HG03457 (cell line): ENCODE results near the gene PSRC1.

Experiments used
- ATAC-seq: cut with Tn5 transposase; IDR thresholded peaks from one replicate; pipeline ENCODE4 v1.9.1; 2021; ENCODE audit warnings: moderate number of reproducible peaks; ENCODE audit not compliant: unreplicated experiment

Gene PSRC1

DNA sequence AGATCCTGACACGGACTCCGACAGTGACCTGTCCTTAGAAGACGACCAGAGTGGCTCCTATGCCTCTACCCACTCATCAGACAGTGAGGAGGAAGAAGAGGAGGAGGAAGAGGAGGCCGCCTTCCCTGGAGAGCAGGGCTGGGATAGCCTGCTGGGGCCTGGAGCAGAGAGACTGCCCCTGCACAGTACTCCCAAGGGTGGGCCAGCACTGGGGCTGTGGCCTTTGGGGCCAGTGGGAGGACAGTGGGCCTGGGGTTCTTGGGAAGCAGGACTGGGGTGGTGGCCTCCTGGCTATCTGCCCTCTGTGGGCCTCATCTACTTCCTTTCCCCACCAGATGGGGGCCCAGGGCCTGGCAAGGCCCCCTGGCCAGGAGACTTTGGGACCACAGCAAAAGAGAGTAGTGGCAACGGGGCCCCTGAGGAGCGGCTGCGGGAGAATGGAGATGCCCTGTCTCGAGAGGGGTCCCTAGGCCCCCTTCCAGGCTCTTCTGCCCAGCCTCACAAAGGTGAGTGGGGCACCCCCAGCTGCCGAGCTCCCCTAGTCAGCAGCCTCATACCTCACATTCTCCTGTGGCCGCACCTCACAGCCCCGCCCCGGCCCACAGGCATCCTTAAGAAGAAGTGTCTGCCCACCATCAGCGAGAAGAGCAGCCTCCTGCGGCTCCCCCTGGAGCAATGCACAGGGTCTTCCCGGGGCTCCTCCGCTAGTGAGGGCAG lies 10.0 kb downstream of the PSRC1 start:
- ATAC-seq, result no peak

DNA sequence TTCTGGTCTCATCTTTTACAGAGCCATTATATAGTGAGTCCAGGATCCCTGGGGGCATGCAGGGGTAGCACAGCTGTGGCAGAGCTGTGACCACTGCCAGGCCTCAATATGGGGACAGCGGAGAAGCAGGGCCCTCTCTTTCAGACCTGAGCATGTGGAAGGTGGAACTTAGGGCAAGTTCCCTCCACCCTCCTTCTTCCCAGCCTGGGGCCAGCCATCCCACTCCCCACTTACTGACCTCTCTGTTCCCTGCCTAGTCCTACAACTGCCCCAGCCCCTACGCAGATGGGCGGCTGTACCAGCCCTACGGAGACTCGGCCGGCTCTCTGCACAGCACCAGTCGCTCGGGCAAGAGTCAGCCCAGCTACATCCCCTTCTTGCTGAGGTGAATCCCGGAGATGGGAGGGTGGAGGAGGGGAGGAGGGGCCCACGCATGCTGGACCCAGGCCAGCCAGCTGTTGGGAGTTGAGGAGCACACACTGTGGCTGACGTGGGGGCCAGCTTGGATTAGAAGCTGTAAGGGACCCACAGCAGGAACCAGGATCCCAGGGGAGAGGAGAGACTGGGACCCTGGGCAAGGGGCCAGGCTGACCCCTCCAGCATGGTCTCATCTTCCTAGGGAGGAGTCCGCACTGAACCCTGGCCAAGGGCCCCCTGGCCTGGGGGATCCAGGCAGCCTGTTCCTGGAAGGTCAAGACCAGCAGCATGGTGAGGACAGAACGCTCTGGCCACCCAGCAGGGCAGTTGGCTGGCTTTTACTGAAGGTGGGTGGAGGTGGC lies 10.7 kb downstream of the PSRC1 start:
- ATAC-seq, result no peak

DNA sequence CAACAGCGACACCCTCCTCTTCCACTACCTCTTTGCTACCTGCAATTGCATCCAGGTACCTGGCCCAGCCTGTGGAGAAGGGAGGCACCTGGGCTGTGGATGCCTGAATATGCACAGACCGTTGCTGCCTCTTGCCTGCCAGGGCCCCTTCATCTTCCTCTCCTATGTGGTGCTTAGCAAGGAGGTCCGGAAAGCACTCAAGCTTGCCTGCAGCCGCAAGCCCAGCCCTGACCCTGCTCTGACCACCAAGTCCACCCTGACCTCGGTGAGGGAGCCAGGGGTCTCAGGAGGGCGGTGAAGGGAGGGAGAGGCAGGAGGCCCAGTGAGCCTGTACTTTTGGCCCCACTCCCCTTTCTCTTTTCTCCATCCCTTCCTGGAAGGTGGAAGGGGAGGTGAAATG lies 11.5 kb downstream of the PSRC1 start:
- no peak for ATAC-seq

DNA sequence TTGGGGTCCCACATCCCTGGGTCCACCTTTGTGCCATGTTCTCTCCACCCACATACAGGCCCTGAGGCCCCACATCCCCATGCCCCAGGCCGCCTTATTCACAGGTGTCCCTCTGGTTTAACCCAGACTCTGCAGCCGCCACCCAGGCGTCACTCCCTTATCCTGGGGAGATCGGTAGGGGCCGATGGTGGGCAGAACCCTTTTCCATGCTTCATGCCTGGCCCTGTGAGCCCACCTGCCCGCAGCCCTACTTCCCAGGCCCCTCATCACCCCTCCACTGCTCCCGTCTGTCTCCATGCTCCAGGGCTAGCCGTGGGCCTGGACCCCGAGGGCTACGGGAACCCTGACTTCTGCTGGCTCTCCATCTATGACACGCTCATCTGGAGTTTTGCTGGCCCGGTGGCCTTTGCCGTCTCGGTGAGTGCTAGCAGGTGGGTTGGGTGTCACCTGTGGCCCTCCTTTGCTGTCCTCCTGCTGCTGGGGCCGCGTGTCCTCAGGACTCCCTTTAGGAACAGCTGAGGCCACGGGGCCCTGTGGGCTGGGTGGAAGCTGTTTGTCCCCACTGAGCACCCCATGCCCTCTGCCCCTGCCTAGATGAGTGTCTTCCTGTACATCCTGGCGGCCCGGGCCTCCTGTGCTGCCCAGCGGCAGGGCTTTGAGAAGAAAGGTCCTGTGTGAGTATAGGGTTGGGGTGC lies 12.2 kb downstream of the PSRC1 start:
- no peak for ATAC-seq

DNA sequence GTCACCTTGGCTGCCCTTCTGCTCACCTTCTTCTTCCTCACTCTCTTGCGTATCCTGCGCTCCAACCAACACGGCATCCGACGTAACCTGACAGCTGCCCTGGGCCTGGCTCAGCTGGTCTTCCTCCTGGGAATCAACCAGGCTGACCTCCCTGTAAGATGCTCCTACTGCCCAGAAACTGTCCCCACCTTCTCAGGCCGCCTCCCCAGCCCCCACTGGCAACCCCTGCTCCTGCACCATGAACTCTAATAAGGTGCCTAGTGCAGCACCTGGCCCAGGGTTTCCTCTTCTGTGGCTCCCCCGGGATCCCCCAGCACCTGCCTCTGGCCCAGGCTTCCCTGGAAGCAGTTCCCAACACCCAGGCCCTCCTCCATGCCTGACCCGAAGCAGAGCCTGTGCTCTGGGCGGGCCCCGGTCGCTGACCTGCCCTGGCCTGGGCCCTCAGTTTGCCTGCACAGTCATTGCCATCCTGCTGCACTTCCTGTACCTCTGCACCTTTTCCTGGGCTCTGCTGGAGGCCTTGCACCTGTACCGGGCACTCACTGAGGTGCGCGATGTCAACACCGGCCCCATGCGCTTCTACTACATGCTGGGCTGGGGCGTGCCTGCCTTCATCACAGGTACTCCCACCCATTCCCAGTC lies 12.8 kb downstream of the PSRC1 start:
- no peak for ATAC-seq

DNA sequence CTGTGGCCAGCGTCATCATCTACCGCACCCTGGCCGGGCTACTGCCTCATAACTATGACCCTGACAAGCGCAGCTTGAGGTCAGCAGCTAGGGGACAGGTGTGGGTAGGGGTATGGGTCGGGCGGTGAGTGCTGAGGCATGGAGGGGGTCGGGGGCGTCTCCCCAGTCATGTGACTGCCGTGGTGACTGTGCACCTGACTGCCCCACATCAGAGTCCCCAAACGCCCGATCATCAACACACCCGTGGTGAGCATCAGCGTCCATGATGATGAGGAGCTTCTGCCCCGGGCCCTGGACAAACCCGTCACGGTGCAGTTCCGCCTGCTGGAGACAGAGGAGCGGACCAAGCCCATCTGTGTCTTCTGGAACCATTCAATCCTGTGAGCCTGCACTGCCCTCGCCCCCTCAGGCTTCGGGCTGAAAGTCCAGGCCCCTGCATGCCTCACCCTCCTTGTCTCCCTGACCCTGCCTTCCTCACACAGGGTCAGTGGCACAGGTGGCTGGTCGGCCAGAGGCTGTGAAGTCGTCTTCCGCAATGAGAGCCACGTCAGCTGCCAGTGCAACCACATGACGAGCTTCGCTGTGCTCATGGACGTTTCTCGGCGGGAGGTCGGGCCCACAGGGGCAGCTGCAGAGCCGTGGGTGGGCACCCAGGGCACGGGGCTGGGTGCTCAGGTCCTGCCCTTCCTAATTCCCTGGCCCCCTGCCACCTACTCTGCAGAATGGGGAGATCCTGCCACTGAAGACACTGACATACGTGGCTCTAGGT lies 13.5 kb downstream of the PSRC1 start:
- no peak for ATAC-seq

DNA sequence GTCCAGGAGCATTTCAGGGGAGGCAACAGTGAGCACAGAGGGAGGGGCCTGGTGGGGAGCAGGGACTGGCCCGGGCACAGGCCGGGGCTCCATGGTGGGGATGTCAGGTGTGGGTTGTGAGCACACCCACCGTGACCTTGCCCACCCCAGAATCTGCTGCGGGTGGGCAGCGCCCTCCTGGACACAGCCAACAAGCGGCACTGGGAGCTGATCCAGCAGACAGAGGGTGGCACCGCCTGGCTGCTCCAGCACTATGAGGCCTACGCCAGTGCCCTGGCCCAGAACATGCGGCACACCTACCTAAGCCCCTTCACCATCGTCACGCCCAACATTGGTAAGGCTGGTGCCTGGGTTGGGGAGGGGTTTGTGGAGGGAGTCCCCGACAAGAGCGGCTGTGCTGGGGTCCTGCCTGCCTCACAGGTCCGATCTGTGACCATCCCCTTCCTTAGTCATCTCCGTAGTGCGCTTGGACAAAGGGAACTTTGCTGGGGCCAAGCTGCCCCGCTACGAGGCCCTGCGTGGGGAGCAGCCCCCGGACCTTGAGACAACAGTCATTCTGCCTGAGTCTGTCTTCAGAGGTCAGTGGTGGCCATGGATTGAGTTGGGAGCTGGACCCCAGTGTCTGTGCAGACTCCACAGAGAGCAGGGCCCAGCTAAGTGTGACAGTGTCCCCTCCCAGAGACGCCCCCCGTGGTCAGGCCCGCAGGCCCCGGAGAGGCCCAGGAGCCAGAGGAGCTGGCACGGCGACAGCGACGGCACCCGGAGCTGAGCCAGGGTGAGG lies 14.3 kb downstream of the PSRC1 start:
- no peak for ATAC-seq

DNA sequence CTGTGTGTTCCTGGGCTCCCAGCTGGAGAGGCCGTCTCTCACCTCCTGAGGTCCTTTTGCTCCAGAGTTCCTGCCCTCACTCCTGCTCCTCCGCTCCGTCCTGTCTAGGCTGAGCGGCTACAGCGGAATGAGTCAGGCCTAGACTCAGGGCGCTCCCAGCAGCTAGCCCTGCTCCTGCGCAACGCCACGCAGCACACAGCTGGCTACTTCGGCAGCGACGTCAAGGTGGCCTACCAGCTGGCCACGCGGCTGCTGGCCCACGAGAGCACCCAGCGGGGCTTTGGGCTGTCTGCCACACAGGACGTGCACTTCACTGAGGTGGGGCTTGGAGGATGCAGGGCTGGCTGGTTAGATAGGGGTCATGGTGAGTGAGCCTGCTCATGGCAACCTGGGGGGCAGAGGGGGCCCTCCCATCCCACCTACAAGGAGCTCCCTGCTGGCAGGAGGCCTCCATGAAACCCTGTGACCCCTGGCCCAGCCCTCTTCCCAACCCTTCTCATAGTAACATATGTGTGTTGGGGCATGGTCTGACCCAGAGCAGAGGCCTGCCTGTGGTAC lies 15.1 kb downstream of the PSRC1 start:
- ATAC-seq, result no peak

DNA sequence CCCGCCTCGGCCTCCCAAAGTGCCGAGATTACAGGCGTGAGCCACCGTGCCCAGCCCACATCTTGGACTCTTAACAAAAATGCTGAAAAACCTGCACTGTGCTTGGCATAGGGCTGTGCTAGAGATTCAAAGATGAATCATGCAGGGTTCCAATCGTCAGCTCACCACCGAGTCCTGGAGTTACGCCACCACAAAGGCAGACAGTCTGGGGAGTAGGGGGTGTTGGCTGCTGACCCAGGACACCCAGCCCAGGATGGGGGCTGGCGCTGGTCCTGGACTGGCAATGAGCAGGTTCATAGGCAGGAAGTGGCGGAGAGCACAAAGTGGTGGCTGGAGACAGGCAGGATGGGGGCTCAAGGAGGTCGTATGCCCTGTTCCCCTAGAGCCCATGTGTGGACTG lies 16.0 kb downstream of the PSRC1 start:
- ATAC-seq, result no peak

DNA sequence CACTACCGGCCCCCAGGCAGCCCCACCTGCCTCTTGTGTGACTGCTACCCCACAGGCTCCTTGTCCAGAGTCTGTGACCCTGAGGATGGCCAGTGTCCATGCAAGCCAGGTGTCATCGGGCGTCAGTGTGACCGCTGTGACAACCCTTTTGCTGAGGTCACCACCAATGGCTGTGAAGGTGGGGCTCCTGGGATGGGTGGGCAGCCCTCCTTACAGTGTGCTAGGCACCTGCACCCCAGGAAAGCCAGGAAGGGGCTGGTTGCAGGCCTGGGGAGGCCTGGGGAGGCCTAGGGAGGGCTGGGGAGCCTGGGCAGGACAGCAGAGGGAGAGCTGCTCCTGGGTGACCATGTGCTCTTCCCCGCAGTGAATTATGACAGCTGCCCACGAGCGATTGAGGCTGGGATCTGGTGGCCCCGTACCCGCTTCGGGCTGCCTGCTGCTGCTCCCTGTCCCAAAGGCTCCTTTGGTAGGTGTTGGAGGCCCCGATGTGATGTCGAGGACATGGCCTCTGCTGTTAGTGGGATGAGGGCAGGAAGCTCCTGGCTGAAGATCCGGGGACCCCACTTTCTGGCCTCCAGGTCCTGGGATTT lies 17.1 kb downstream of the PSRC1 start:
- ATAC-seq, result no peak

DNA sequence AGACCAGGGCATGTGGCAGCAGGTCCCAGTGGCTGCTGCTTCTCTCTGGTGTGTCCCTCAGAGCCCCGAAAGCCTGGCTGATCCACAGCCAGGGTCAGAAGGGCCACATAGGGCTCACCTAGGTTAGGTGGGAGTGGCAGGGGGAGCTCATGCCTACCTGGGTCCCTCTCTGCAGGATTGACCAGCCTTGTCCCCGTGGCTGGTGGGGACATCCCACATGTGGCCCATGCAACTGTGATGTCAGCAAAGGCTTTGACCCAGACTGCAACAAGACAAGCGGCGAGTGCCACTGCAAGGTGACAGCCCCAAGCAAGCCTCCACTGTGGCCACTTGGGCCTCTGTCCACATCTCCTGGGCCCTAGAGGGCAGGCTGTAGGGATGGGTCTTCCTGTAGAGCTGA lies 17.9 kb downstream of the PSRC1 start:
- ATAC-seq, result no peak

DNA sequence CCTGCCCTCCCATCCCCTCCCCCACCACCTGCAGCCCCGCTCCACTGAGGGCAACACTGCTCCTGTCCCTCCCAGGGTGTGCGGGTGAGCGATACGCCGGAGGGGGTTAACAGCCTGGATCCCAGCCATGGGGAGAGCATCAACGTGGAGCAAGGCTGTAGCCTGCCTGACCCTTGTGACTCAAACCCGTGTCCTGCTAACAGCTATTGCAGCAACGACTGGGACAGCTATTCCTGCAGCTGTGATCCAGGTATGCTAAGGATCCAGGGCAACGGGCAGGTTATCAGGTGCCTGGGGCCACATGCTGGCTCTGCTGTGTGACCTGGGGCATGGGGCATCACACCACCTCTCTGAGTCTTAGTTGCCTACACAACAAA lies 18.6 kb downstream of the PSRC1 start:
- no peak for ATAC-seq

DNA sequence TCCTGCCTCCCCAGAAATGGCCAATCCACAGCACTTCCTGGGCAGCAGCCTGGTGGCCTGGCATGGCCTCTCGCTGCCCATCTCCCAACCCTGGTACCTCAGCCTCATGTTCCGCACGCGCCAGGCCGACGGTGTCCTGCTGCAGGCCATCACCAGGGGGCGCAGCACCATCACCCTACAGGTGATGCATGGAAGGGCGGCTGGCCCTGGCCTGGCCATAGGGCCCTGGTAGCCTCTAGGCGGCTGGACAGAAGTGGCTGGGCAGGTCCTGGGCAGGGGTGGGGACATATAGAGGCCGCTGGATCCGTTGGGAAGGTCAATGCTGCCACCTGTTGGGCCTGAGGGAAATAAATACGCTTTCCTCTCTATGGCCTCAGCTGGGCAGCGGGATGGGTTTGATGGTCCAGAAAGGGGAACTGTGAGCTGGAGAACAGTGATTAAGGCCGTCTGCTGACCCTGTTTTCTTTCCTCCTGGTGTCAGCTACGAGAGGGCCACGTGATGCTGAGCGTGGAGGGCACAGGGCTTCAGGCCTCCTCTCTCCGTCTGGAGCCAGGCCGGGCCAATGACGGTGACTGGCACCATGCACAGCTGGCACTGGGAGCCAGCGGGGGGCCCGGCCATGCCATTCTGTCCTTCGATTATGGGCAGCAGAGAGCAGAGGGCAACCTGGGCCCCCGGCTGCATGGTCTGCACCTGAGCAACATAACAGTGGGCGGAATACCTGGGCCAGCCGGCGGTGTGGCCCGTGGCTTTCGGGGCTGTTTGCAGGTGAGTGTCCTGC lies 19.2 kb downstream of the PSRC1 start:
- ATAC-seq, result peak; percentile 58

DNA sequence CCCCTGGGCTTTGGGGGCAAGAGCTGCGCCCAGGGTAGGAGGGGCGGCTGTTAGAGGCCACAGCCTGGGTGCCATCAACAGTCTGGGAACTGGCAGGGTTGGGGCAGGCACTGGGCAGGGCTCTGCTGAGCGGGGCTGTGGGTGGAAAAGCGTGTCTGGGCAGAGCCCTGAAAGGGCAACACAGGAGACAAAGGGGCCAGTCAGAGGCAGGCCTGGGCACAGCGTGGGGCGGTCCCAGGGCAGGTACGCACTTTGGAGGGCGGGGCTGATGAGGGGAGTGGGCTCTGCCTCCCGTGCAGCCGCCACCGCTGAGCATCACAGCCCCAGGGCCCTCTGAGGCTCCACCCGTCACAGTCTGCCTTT lies 19.7 kb downstream of the PSRC1 start:
- no peak for ATAC-seq

DNA sequence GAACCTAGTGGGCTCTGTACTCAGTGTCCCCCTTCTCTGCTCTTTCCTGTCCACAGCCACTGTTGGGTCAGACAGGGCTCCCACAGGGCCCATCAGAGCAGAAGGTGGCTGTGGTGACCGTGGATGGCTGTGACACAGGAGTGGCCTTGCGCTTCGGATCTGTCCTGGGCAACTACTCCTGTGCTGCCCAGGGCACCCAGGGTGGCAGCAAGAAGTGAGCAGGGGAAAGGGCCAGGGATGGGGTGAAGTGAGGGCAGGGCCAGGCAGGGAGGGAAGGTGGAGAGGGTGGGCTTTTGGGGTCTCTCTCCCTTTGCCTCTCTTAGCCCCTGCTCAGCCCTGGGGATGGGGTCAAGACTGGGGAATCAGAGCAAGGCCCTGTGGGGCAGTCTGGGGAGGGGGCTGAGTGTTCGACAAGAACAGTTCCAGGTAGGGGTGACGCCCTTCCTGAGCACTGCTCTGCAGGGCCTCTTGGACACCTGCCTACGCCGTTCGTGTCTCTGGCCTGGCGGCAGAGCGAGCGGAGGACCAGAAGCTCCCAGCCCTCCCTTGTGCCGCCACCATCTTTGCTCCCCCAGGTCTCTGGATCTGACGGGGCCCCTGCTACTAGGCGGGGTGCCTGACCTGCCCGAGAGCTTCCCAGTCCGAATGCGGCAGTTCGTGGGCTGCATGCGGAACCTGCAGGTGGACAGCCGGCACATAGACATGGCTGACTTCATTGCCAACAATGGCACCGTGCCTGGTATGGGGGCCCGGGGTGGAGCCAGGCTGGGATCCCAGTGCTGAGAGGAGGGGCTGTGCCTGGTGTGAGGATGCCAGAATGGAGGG lies 20.5 kb downstream of the PSRC1 start:
- ATAC-seq, result no peak

DNA sequence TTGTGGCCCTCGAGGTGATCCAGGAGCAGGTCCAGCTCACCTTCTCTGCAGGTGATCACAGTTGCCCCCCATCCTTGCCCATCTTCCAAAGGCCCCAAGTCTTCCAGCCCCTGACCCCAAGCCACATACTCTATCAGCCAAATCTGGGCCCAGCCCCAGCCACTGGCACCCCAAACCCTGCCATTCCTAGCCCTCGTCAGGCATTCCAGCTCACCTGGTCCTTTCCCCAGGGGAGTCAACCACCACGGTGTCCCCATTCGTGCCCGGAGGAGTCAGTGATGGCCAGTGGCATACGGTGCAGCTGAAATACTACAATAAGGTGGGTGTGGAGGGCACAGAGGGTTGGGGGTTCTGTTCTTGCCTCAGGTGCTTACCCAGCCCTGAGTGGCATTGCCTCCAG lies 21.4 kb downstream of the PSRC1 start:
- no peak for ATAC-seq

DNA sequence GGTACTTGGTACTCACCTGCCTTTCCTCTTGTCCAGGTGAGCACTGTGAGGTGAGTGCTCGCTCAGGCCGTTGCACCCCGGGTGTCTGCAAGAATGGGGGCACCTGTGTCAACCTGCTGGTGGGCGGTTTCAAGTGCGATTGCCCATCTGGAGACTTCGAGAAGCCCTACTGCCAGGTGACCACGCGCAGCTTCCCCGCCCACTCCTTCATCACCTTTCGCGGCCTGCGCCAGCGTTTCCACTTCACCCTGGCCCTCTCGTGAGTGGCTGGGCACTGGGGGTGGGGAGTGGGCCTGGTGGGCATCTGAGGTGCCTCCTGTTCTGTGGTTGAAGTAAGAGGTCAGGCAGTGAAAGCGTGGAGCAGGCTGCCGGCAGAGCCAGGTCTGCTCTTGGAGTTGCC lies 21.9 kb downstream of the PSRC1 start:
- ATAC-seq, result no peak
